Epithelial cell of esophagus (primary cell): Measurements from ENCODE around the gene IFITM10.

ENCODE experiments used
- DNase-seq: peaks from one replicate; pipeline ENCODE4 v3.0.0; 2010; ENCODE audit warnings: low read depth
- H3K4me3 ChIP-seq: 2 replicates; pipeline ENCODE4 v1.5.1; 2011; ENCODE audit warnings: mild to moderate bottlenecking, low read length, control low read depth
- TF ChIP-seq, protein P1 (sequence below): IDR thresholded peaks from 2 replicates; pipeline ENCODE4 v1.5.1; 2011; ENCODE audit warnings: low read depth, mild to moderate bottlenecking, low read length, control low read depth, inconsistent platforms; ENCODE audit not compliant: insufficient read depth; ENCODE audit errors: missing control alignments

The IFITM10 gene

GRCh38 chr11:1781593-1781975 lies 31.2 kb upstream of the IFITM10 start:
- H3K4me3 ChIP-seq, result no peak overlapping the region
- no peak for DNase-seq

DNA sequence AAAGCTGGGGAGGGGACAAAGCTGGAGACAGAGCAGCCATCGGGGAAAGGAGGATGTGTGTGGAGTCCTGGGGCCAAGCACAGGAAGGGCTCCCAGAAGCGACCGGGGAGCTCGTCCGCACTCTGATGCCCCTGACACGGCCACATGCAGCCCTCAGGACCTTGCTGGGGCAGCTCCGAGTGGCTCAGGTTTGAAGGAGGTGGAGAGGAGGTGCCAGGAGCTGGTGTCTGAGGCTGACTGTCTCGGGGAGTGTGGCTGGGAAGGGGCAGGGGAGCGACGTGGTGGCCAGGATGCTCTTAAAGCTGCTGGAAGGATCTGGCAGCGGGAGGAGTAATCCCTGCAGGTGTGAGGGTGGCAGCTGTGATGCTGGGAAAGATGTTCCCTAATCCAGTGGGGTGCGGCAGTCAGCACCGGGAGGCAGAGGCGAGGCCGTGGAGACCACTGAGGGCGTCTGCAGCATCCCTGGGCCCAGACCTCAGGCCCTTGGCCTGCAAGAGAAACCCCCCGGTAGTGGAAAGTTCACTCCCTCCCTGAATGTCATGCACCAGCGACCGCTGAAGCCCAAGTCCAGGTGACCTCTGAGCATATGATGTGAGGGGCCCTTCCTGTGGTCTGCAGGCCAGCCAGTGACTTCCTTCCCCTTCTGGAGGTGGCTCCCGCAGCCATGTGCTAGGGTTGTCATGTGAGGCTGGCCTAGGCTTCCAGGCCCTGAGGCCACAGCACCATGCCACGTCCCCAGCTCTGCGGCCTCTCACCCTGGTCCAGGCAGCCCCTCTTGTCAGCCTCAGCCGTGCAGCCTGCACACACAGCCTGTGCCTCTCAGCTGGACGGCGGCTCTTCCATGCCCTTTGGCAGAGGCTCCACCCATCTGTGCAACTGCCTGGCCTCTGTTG lies 30.6 kb upstream of the IFITM10 start:
- no peak overlapping the region for H3K4me3 ChIP-seq
- TF ChIP-seq, protein P1, sequence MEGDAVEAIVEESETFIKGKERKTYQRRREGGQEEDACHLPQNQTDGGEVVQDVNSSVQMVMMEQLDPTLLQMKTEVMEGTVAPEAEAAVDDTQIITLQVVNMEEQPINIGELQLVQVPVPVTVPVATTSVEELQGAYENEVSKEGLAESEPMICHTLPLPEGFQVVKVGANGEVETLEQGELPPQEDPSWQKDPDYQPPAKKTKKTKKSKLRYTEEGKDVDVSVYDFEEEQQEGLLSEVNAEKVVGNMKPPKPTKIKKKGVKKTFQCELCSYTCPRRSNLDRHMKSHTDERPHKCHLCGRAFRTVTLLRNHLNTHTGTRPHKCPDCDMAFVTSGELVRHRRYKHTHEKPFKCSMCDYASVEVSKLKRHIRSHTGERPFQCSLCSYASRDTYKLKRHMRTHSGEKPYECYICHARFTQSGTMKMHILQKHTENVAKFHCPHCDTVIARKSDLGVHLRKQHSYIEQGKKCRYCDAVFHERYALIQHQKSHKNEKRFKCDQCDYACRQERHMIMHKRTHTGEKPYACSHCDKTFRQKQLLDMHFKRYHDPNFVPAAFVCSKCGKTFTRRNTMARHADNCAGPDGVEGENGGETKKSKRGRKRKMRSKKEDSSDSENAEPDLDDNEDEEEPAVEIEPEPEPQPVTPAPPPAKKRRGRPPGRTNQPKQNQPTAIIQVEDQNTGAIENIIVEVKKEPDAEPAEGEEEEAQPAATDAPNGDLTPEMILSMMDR, result no peak
- DNase-seq, result no peak

More at GRCh38 chr11:1781593-1781975, 31.2 kb upstream of the IFITM10 start:
- TF ChIP-seq, protein P1, result no peak

DNA sequence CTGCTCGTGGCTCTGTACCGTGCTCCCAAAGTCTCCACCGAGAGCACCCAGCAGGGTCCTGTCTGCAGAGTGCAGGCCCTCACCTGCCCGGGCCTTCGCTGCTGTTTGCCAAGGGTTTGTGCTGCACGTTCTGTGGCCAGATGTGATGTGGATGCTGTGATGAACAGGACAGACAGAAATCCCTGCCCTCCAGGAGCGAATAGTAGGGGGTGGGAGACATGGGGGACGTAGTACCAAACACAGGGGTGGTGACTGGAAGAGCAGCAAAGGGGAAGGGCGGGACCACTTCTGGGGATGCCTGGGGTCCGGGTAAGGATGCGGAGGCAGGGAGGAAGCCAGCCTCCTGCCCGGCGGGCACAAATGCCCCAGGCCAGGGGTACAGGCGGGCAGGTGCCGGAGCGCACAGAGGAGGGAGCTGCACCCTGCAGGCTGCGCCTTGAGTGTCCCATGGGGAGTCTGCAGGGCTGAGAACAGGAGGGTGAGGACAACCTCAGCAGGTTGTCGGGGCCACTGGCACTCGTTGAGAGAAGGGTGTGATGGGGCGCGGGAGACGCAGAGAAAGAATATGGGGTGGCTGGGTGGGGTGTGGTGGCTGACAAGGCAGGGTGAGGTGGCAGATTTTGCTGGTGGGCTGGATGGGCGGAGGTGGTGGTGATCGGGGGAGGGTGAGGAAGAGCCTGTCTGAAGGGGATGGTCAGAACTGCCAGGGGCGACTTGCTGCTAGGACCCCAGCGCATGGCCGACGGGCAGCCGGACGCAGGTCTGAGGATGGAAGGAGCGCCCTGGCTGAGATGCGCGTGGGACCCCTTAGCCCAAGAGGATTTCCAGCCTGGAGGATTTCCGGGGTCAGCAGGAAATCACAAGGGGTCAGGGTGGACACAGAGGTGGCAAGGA lies 29.7 kb upstream of the IFITM10 start:
- TF ChIP-seq, protein P1, result no peak
- DNase-seq, result no peak
- H3K4me3 ChIP-seq, result no peak overlapping the region

DNA sequence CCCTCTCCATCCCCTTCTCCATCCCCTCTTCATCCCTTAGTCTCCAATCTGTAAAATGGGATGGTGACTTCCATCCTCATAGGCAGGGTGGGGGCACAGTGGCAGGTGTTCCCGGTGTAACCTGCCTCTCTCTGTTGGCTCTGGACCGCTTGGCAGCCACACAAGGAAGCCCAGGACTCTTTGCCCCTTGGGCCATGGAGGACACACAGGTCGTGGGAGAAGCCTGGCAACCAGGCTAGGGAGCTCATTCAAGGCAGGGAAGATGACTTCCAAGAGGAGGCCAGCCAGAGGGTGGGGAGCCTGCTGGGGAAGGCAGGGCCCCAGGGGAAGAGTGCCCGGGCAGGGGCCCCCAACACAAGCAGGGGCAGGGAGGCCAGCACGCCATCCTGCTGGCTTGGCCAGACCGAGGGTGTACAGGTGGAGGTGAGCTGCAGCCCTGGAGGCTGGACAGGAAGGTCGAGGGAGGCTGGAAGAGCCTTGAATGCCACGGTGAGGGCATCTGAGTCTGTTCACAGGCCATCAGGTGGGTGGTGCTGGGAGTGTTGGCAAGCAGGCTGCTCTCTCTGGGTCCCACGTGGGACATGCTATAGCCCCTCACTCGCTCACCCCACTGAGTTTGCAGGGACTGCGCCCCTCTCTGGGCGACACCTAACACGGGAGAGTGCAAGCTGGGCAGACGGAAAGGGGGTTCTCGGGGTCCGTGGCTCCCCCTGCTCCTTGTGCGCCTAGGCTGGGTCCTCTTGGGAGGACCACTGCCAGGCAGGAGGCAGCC lies 28.8 kb upstream of the IFITM10 start:
- no peak for DNase-seq
- H3K4me3 ChIP-seq, result no peak overlapping the region
- TF ChIP-seq, protein P1, result no peak

GRCh38 chr11:1778141-1778911 lies 27.9 kb upstream of the IFITM10 start:
- no peak overlapping the region for H3K4me3 ChIP-seq
- TF ChIP-seq, protein P1, result no peak
- DNase-seq, result no peak

- TF ChIP-seq, protein P1, result no peak
- no peak overlapping the region for H3K4me3 ChIP-seq
- no peak for DNase-seq
Measured at GRCh38 chr11:1777737-1778136, 27.3 kb upstream of the IFITM10 start.
